A549 treated with AZD2906 at 1 μM for 4 hours (cell line): ENCODE data around the gene ZNF343. TPM values are rescaled to one million over a fixed set of nuclear protein-coding genes. Genes with fewer than 3 reads are reported as not detected.

Experiments used
- total RNA-seq: library from RNA; stranded (reverse); fragments of 200-300 nt; extraction: Qiagen RNA extraction; gene quantifications from 5 replicates; pipeline ENCODE4 v1.2.3, GENCODE V29; 2022

Gene ZNF343
- 12.0 to 18.3 TPM (median 13.1 TPM) in 5 replicates for total RNA-seq

GRCh38 chr20:2508631-2509467 lies at the start of gene ZNF343:
ZNF343 (minus strand) TSS chr20:2508915; CDS start chr20:2493895, 15,020 bp downstream.

GRCh38 chr20:2536560-2536986 lies 27.9 kb upstream of the ZNF343 start, which contains the start of gene TMC2:
TMC2 (plus strand) TSS chr20:2536573; CDS start chr20:2536622, 49 bp downstream.

GRCh38 chr20:2470423-2471193 lies 38.1 kb downstream of the ZNF343 start, which contains the start of gene SNRPB:
SNRPB (minus strand) TSS chr20:2470789; CDS start chr20:2470690, 99 bp downstream.

Other genes starting within 250 kb of the ZNF343 start
- 0.05 to 0.07 TPM (median 0.07 TPM) in 3 of 5 replicates, not detected in the others for gene TGM3, start 212.9 kb downstream of the ZNF343 start, total RNA-seq
- not detected in 5 replicates for gene TGM6, start 128.0 kb downstream of the ZNF343 start, total RNA-seq
- gene SNRPB, start 38.1 kb downstream of the ZNF343 start, total RNA-seq, result 879 to 1,091 TPM (median 997 TPM) in 5 replicates
- not detected in 5 replicates for gene TMC2, start 27.7 kb upstream of the ZNF343 start, total RNA-seq
- gene NOP56, start 143.7 kb upstream of the ZNF343 start, total RNA-seq, result 500 to 612 TPM (median 561 TPM) in 5 replicates
- 128 to 135 TPM (median 132 TPM) in 5 replicates for gene IDH3B, start 155.3 kb upstream of the ZNF343 start, total RNA-seq
- 2.2 to 3.3 TPM (median 3.2 TPM) in 5 replicates for gene EBF4, start 183.9 kb upstream of the ZNF343 start, total RNA-seq